ENCODE data around the gene SMTNL2. TPM values are rescaled to one million over a fixed set of nuclear protein-coding genes. Genes with fewer than 3 reads are reported as not detected.

The SMTNL2 gene
- total RNA-seq, 5 donors from 2014 or later (not counting 1 experiment from before 2014, with no cell fraction given): not detected

DNA sequence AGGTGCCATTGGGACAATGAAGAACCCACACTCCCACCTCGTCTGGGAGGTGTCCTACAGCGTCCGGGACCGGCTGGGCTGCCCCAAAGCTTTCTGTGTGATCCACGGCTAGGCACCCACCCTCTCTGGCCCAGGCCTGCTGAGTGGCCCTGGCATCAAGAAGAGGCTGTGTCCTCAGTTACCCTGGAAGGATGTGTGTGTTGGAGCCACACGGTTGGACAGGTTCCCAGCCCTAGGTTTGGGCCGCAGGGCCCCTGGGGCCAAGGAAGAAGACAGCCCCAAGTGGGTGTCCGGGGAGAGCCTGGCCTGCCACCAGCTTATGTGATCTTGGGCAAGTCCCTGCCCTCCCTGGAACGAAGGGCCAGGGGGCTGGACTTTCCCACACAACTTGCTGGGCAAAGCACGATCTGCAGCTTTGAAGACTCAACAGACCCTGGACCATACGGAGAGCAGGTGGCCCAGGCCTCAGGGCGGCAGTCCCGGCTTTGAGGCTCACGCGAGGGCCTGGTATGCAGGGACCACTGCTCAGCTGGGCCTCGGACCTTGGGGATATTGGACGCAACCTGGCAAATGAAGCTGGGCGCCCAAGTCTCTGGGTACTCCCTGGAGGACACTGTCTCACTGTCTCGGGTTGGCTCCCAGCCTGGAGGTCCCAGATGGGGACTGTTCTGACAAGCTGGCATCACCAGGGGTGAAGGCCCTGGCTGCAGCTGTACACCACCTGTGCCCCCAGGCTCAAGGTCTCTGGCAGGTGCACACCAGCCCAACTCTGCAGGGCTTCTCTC lies 46.7 kb upstream of the SMTNL2 start:
- no peak for DNase-seq
- Mint-ChIP-seq H3K4me1 (peaks cover 0 to 5% (median 1%) of the 10 kb centered on the region in 3 donors), H3K27ac (no peak overlapping the region), H3K4me3 (no peak overlapping the region), H3K36me3 (peaks cover 14% of the 10 kb centered on the region), H3K9me3 (no peaks in the 10 kb centered on the region), H3K27me3 (peaks cover 0 to 3% of the 10 kb centered on the region in 2 donors)
- Histone ChIP-seq H3K4me3 (ENCODE audit: control insufficient read depth in 1 of 2, extremely low read depth in 1 of 2, low read length in 1 of 2) (no peak overlapping the region), H3K27me3 (replicated peaks in 1 of 2; ENCODE audit: control insufficient read depth in 2 of 2, extremely low read depth in 1 of 2, insufficient read depth in 2 of 2, low read length in 1 of 2) (peaks cover 0 to 26% of the 10 kb centered on the region in 2 experiments), H3K9me3 (no peaks in the 10 kb centered on the region), H3K27ac (ENCODE audit: low read length) (no peak overlapping the region), H3K4me1 (ENCODE audit: control insufficient read depth in 1 of 2, extremely low read depth in 1 of 2, insufficient read depth in 2 of 2, low read length in 2 of 2) (no peaks in the 10 kb centered on the region), H3K36me3 (ENCODE audit: control insufficient read depth in 2 of 2, extremely low read depth in 1 of 2, insufficient read depth in 1 of 2, low read length in 1 of 2) (peaks cover 24 to 37% of the 10 kb centered on the region in 2 donors)
- POLR2A ChIA-PET: no interaction called here
- no peak for ATAC-seq (replicated peaks in 1 of 4)
- WGBS (ENCODE audit: insufficient coverage): 91% methylated on average over 18 of the region's 19 CpGs
- CTCF ChIA-PET: no interaction called here

DNA sequence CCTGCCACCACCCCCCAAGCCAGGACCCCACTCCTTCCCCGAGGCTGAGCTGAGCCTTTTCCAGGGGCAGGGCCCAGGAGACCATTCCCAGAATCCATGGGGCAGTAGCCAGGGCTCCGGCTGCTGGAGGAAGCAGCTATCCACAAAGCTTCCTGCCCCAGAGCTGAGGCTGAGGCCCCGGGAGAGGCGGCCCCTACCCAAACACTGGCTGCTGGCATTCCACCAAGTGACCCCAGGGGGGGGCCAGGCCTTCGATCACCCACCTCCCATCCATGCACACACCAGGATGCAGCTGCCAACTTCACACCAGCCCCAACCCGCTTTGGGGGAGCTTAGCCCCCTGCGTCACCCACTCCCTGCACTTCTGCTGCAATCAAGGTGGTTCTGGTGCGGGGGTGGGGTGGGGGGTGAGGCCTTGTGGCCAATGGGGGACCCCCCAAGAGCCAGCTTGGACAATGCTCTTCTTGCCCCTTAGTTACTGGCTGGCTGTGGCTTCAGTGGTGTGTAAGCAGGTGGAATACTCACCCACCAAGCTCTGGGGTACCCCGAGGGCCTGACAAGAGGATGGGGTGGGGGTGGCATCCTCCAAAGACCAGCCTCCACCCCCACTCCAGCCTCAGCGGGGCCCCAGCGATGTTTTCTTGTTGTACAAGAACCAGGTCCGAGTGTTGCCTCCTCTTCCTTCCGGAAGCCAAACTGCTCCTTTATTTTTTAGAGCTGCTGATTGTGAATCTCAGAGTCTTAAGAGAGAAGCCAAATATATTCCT lies 45.9 kb upstream of the SMTNL2 start:
- Histone ChIP-seq H3K27me3 (replicated peaks in 1 of 2; ENCODE audit: control insufficient read depth in 2 of 2, extremely low read depth in 1 of 2, insufficient read depth in 2 of 2, low read length in 1 of 2) (peaks cover 0 to 19% of the 10 kb centered on the region in 2 experiments), H3K9me3 (no peaks in the 10 kb centered on the region), H3K4me1 (ENCODE audit: control insufficient read depth in 1 of 2, extremely low read depth in 1 of 2, insufficient read depth in 2 of 2, low read length in 2 of 2) (no peaks in the 10 kb centered on the region), H3K27ac (ENCODE audit: low read length) (no peak overlapping the region), H3K4me3 (ENCODE audit: control insufficient read depth in 1 of 2, extremely low read depth in 1 of 2, low read length in 1 of 2) (no peak overlapping the region), H3K36me3 (ENCODE audit: control insufficient read depth in 2 of 2, extremely low read depth in 1 of 2, insufficient read depth in 1 of 2, low read length in 1 of 2) (peaks cover 26 to 44% of the 10 kb centered on the region in 2 donors)
- Mint-ChIP-seq H3K4me1 (peaks cover 0 to 5% (median 1%) of the 10 kb centered on the region in 3 donors), H3K4me3 (no peak overlapping the region), H3K36me3 (peaks cover 14% of the 10 kb centered on the region), H3K27ac (no peak overlapping the region), H3K27me3 (peaks cover 0 to 1% of the 10 kb centered on the region in 2 donors), H3K9me3 (no peaks in the 10 kb centered on the region)
- no peak for ATAC-seq (replicated peaks in 1 of 4)
- CTCF ChIA-PET: no interaction called here
- POLR2A ChIA-PET: no interaction called here
- no peak for DNase-seq
- WGBS (ENCODE audit: insufficient coverage): 78% methylated on average over 4 of the region's 13 CpGs

- DNase-seq: no peak
Measured at GRCh38 chr17:4539025-4539424, 45.3 kb upstream of the SMTNL2 start.

DNA sequence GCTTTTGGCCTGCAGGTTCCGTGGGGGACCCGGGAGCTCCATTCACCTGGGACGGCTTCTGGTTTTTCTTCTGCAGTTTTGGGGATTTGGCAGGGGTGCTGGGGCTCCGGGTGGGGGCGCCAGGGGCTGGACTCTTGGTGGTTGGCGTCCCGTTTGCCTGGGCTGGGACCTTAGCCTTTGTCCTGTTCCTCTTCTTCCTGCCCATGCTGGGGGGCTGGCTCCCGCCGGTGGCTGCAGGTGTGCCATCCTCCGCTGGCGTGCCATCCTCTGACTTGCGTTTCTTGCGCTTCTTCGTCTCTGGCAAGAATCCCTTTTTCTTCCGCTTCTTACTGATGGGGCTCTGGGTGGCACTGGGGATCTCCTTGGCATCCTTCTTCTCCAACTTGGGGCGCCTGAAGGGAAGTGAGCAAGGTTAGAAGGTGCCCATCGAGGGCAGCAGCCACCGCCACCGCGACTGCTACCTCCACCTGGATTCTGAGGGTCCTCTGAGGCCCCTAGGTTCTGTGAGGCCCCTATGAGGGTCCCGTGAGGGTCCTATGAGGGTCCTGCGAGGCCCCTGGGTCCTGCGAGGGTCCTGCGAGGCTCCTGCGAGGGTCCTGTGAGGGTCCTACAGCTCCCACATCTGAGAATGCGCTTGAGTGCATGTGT lies 44.6 kb upstream of the SMTNL2 start:
- Mint-ChIP-seq H3K4me3 (no peak overlapping the region), H3K9me3 (no peaks in the 10 kb centered on the region), H3K4me1 (peaks cover 0 to 5% (median 1%) of the 10 kb centered on the region in 3 donors), H3K27ac (no peak overlapping the region), H3K36me3 (peaks cover 14% of the 10 kb centered on the region), H3K27me3 (no peaks in the 10 kb centered on the region)
- Histone ChIP-seq H3K27me3 (replicated peaks in 1 of 2; ENCODE audit: control insufficient read depth in 2 of 2, extremely low read depth in 1 of 2, insufficient read depth in 2 of 2, low read length in 1 of 2) (peaks cover 0 to 6% of the 10 kb centered on the region in 2 experiments), H3K27ac (ENCODE audit: low read length) (no peak overlapping the region), H3K36me3 (ENCODE audit: control insufficient read depth in 2 of 2, extremely low read depth in 1 of 2, insufficient read depth in 1 of 2, low read length in 1 of 2) (peaks cover 33 to 55% of the 10 kb centered on the region in 2 donors), H3K4me1 (ENCODE audit: control insufficient read depth in 1 of 2, extremely low read depth in 1 of 2, insufficient read depth in 2 of 2, low read length in 2 of 2) (no peaks in the 10 kb centered on the region), H3K9me3 (no peaks in the 10 kb centered on the region), H3K4me3 (ENCODE audit: control insufficient read depth in 1 of 2, extremely low read depth in 1 of 2, low read length in 1 of 2) (no peak overlapping the region)
- ATAC-seq (replicated peaks in 1 of 4) (no peak), DNase-seq (no peak)
- WGBS (ENCODE audit: insufficient coverage): over 99% methylated on average over 22 of the region's 26 CpGs
- CTCF ChIA-PET: interaction anchor here (0.6 kb wide), 2 partner anchors 117 to 121 kb away, joined by 3 read pairs; no protein-coding TSS in a partner anchor
- POLR2A ChIA-PET: no interaction called here

More at GRCh38 chr17:4539025-4539424, 45.3 kb upstream of the SMTNL2 start:
- ChIA-PET CTCF (interaction anchor here (0.6 kb wide), 2 partner anchors 116 to 121 kb away, joined by 3 read pairs; no protein-coding TSS in a partner anchor), POLR2A (no interaction called here)
- peaks cover 14% of the 10 kb centered on the region for H3K36me3 Mint-ChIP-seq
- H3K27ac Mint-ChIP-seq: no peak overlapping the region
- Histone ChIP-seq H3K27me3 (replicated peaks in 1 of 2; ENCODE audit: control insufficient read depth in 2 of 2, extremely low read depth in 1 of 2, insufficient read depth in 2 of 2, low read length in 1 of 2) (peaks cover 0 to 13% of the 10 kb centered on the region in 2 experiments), H3K4me1 (ENCODE audit: control insufficient read depth in 1 of 2, extremely low read depth in 1 of 2, insufficient read depth in 2 of 2, low read length in 2 of 2) (no peaks in the 10 kb centered on the region), H3K9me3 (no peaks in the 10 kb centered on the region), H3K36me3 (ENCODE audit: control insufficient read depth in 2 of 2, extremely low read depth in 1 of 2, insufficient read depth in 1 of 2, low read length in 1 of 2) (peaks cover 31 to 50% of the 10 kb centered on the region in 2 donors), H3K4me3 (ENCODE audit: control insufficient read depth in 1 of 2, extremely low read depth in 1 of 2, low read length in 1 of 2) (no peak overlapping the region), H3K27ac (ENCODE audit: low read length) (no peak overlapping the region)
- H3K4me3 Mint-ChIP-seq: no peak overlapping the region
- no peaks in the 10 kb centered on the region for H3K9me3 Mint-ChIP-seq
- no peak for ATAC-seq (replicated peaks in 1 of 4)
- 90% methylated on average over 3 of the region's 8 CpGs for WGBS (ENCODE audit: insufficient coverage)
- peaks cover 0 to 5% (median 1%) of the 10 kb centered on the region in 3 donors for H3K4me1 Mint-ChIP-seq
- H3K27me3 Mint-ChIP-seq: no peaks in the 10 kb centered on the region

- CTCF ChIA-PET: no interaction called here
- Mint-ChIP-seq H3K9me3 (no peaks in the 10 kb centered on the region), H3K36me3 (peaks cover 14% of the 10 kb centered on the region), H3K4me3 (no peak overlapping the region), H3K27ac (no peak overlapping the region), H3K4me1 (peaks cover 0 to 5% (median 1%) of the 10 kb centered on the region in 3 donors), H3K27me3 (no peaks in the 10 kb centered on the region)
- H3K4me3 ChIP-seq (ENCODE audit: control insufficient read depth in 1 of 2, extremely low read depth in 1 of 2, low read length in 1 of 2): no peak overlapping the region
- H3K27ac ChIP-seq (ENCODE audit: low read length): no peak overlapping the region
- DNase-seq (no peak), ATAC-seq (replicated peaks in 1 of 4) (no peak)
- H3K4me1 ChIP-seq (ENCODE audit: control insufficient read depth in 1 of 2, extremely low read depth in 1 of 2, insufficient read depth in 2 of 2, low read length in 2 of 2): no peaks in the 10 kb centered on the region
- H3K36me3 ChIP-seq (ENCODE audit: control insufficient read depth in 2 of 2, extremely low read depth in 1 of 2, insufficient read depth in 1 of 2, low read length in 1 of 2): peaks cover 33 to 60% of the 10 kb centered on the region in 2 donors
- POLR2A ChIA-PET: no interaction called here
- peaks cover 0 to 3% of the 10 kb centered on the region in 2 experiments for H3K27me3 ChIP-seq (replicated peaks in 1 of 2; ENCODE audit: control insufficient read depth in 2 of 2, extremely low read depth in 1 of 2, insufficient read depth in 2 of 2, low read length in 1 of 2)
- 84% methylated on average over 13 of the region's 14 CpGs for WGBS (ENCODE audit: insufficient coverage)
- H3K9me3 ChIP-seq: no peaks in the 10 kb centered on the region
Measured at GRCh38 chr17:4540224-4540651, 44.1 kb upstream of the SMTNL2 start.

DNA sequence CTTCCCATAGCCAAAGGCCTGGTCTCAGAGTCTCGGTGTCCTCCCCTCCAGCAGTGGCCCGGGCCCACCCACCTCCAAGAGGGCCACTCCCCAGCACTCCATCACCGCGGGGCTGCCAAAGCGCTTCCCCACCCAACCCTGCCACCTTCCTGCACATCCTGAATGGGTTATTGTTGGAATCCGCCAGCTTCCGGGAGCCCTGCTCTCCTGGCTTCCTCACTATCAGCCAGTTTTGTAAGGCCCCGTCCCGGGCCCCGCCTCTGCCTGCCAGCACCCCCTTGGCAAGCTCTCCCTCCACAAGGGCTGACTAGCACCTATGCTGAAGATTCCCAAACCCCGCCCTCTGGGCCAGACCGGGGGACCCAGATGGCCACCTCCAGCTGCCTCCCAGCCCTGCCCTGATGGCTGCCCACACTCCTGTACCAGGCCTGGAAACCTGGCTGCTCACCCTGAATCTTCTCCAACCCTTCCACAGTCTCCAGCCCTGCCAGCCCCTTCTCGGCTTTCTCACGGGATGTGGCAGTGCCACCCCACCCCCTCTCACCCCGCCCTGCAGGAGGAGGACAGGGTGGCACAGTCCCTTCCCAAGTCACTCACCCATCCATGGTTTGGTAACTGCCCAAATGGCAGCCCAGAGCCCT lies 43.5 kb upstream of the SMTNL2 start:
- Mint-ChIP-seq H3K27ac (no peak overlapping the region), H3K36me3 (peaks cover 14% of the 10 kb centered on the region), H3K4me1 (peaks cover 0 to 1% (median 0%) of the 10 kb centered on the region in 3 donors), H3K4me3 (no peak overlapping the region), H3K9me3 (no peaks in the 10 kb centered on the region), H3K27me3 (no peaks in the 10 kb centered on the region)
- Histone ChIP-seq H3K4me1 (ENCODE audit: control insufficient read depth in 1 of 2, extremely low read depth in 1 of 2, insufficient read depth in 2 of 2, low read length in 2 of 2) (no peaks in the 10 kb centered on the region), H3K36me3 (ENCODE audit: control insufficient read depth in 2 of 2, extremely low read depth in 1 of 2, insufficient read depth in 1 of 2, low read length in 1 of 2) (peaks cover 33 to 65% of the 10 kb centered on the region in 2 donors), H3K4me3 (ENCODE audit: control insufficient read depth in 1 of 2, extremely low read depth in 1 of 2, low read length in 1 of 2) (no peak overlapping the region), H3K27ac (ENCODE audit: low read length) (no peak overlapping the region), H3K9me3 (no peaks in the 10 kb centered on the region), H3K27me3 (replicated peaks in 1 of 2; ENCODE audit: control insufficient read depth in 2 of 2, extremely low read depth in 1 of 2, insufficient read depth in 2 of 2, low read length in 1 of 2) (no peaks in the 10 kb centered on the region)
- DNase-seq (no peak), ATAC-seq (replicated peaks in 1 of 4) (no peak)
- POLR2A ChIA-PET: no interaction called here
- 90% methylated on average over 14 of the region's 15 CpGs for WGBS (ENCODE audit: insufficient coverage)
- CTCF ChIA-PET: no interaction called here
